H9 (cell line): ENCODE data around the gene MS4A18. TPM values are rescaled to one million over a fixed set of nuclear protein-coding genes. Genes with fewer than 3 reads are reported as not detected.

Source experiments
- DNase-seq: peaks from one replicate; pipeline ENCODE4 v3.0.0-alpha.2; 2017
- H2AFZ ChIP-seq: one replicate; pipeline ENCODE4 v1.6.1; 2013; ENCODE audit warnings: mild to moderate bottlenecking, low read length, control low read depth, moderate library complexity
- H2AK5ac ChIP-seq: 2 replicates; pipeline ENCODE4 v1.6.1; 2013; ENCODE audit warnings: low read length, control low read depth, mixed read lengths; ENCODE audit not compliant: insufficient read length
- H2BK120ac ChIP-seq: one replicate; pipeline ENCODE4 v1.6.1; 2013; ENCODE audit warnings: low read depth, mild to moderate bottlenecking, low read length, control low read depth, inconsistent platforms; ENCODE audit not compliant: poor library complexity, severe bottlenecking
- H2BK12ac ChIP-seq: 2 replicates; pipeline ENCODE4 v1.6.1; 2013; ENCODE audit warnings: low read length, control low read depth, mixed read lengths, low read depth; ENCODE audit not compliant: insufficient read length
- H2BK15ac ChIP-seq: 2 replicates; pipeline ENCODE4 v1.6.1; 2013; ENCODE audit warnings: low read depth, low read length, control low read depth
- H2BK20ac ChIP-seq: one replicate; pipeline ENCODE4 v1.6.1; 2013; ENCODE audit warnings: low read depth, mild to moderate bottlenecking, low read length, control low read depth, inconsistent platforms; ENCODE audit not compliant: poor library complexity, severe bottlenecking
- H2BK5ac ChIP-seq: 2 replicates; pipeline ENCODE4 v1.6.1; 2013; ENCODE audit warnings: low read length, control low read depth, mixed read lengths; ENCODE audit not compliant: insufficient read length
- H3K14ac ChIP-seq: 2 replicates; pipeline ENCODE4 v1.6.1; 2013; ENCODE audit warnings: low read length, control low read depth; ENCODE audit not compliant: insufficient read depth
- H3K18ac ChIP-seq: 2 replicates; pipeline ENCODE4 v1.6.1; 2013; ENCODE audit warnings: low read depth, mild to moderate bottlenecking, mixed read lengths, low read length, control low read depth; ENCODE audit not compliant: insufficient read length
- H3K23ac ChIP-seq: 2 replicates; pipeline ENCODE4 v1.6.1; 2013; ENCODE audit warnings: low read length, control low read depth, mixed read lengths, low read depth; ENCODE audit not compliant: insufficient read length
- H3K23me2 ChIP-seq: 2 replicates; pipeline ENCODE4 v1.6.1; 2013; ENCODE audit warnings: low read depth, mild to moderate bottlenecking, mixed read lengths, low read length, control low read depth; ENCODE audit not compliant: insufficient read length, poor library complexity, severe bottlenecking
- H3K27ac ChIP-seq: 2 replicates; pipeline ENCODE4 v1.5.1; 2013; ENCODE audit warnings: low read length, control low read depth, mixed read lengths, low read depth; ENCODE audit not compliant: insufficient read length
- H3K27me3 ChIP-seq: 2 replicates; pipeline ENCODE4 v1.6.1; 2013; ENCODE audit warnings: low read length, control low read depth, inconsistent platforms; ENCODE audit not compliant: insufficient read depth
- H3K4ac ChIP-seq: 2 replicates; pipeline ENCODE4 v1.6.1; 2013; ENCODE audit warnings: low read depth, mild to moderate bottlenecking, control low read depth, inconsistent platforms, low read length, moderate library complexity
- H3K4me1 ChIP-seq: 2 replicates; pipeline ENCODE4 v1.6.1; 2013; ENCODE audit warnings: low read length, control low read depth, inconsistent platforms; ENCODE audit not compliant: insufficient read depth
- H3K4me2 ChIP-seq: 2 replicates; pipeline ENCODE4 v1.6.1; 2013; ENCODE audit warnings: low read length, control low read depth, mixed read lengths; ENCODE audit not compliant: insufficient read length, insufficient read depth
- H3K56ac ChIP-seq: 2 replicates; pipeline ENCODE4 v1.6.1; 2013; ENCODE audit warnings: low read depth, mild to moderate bottlenecking, mixed read lengths, low read length, control low read depth; ENCODE audit not compliant: insufficient read length
- H3K79me1 ChIP-seq: 2 replicates; pipeline ENCODE4 v1.6.1; 2013; ENCODE audit warnings: low read depth, mild to moderate bottlenecking, moderate library complexity, low read length, control low read depth, inconsistent platforms; ENCODE audit not compliant: insufficient read depth, poor library complexity, severe bottlenecking
- H3K79me2 ChIP-seq: 2 replicates; pipeline ENCODE4 v1.6.1; 2013; ENCODE audit warnings: low read length, control low read depth, inconsistent platforms; ENCODE audit not compliant: insufficient read depth
- H3K9ac ChIP-seq: 2 replicates; pipeline ENCODE4 v1.6.1; 2013; ENCODE audit warnings: low read length, control low read depth, mixed read lengths; ENCODE audit not compliant: insufficient read length; ENCODE audit errors: extremely low read depth
- H3K9me3 ChIP-seq: one replicate; pipeline ENCODE4 v1.6.1; 2013; ENCODE audit warnings: low read depth, low read length, inconsistent platforms; ENCODE audit not compliant: control insufficient read depth
- H3T11ph ChIP-seq: one replicate; pipeline ENCODE4 v1.6.1; 2013; ENCODE audit warnings: mild to moderate bottlenecking, low read length, control low read depth, inconsistent platforms
- H4K20me1 ChIP-seq: one replicate; pipeline ENCODE4 v1.6.1; 2013; ENCODE audit not compliant: control insufficient read depth, insufficient read length, insufficient read depth
- H4K5ac ChIP-seq: 2 replicates; pipeline ENCODE4 v1.6.1; 2013; ENCODE audit warnings: low read depth, mild to moderate bottlenecking, mixed read lengths, low read length, control low read depth; ENCODE audit not compliant: insufficient read length
- H4K8ac ChIP-seq: replicated peaks from 2 replicates; pipeline ENCODE4 v1.6.1; 2013; ENCODE audit warnings: low read length, control low read depth, mixed read lengths, low read depth; ENCODE audit not compliant: insufficient read length
- H4K91ac ChIP-seq: 2 replicates; pipeline ENCODE4 v1.6.1; 2013; ENCODE audit warnings: low read depth, mild to moderate bottlenecking, moderate library complexity, mixed read lengths, low read length, control low read depth; ENCODE audit not compliant: insufficient read length
- H3K27ac Mint-ChIP-seq, 3 experiments: 2 replicates in 2 of 3; 3 replicates in 1 of 3; pipeline ENCODE4 v1.8.0; 2020 to 2021; ENCODE audit warnings: mixed read lengths in 3 of 3, mild to moderate bottlenecking in 1 of 3, moderate library complexity in 1 of 3
- H3K27me3 Mint-ChIP-seq: 2 replicates; pipeline ENCODE4 v1.8.0; 2021; ENCODE audit warnings: low read depth, mild to moderate bottlenecking, moderate library complexity, mixed read lengths
- H3K36me3 Mint-ChIP-seq, 3 experiments: 2 replicates in 2 of 3; 3 replicates in 1 of 3; pipeline ENCODE4 v1.8.0; 2020 to 2021; ENCODE audit warnings: low read depth in 3 of 3, mixed read lengths in 3 of 3; ENCODE audit not compliant: insufficient read depth in 1 of 3
- H3K4me1 Mint-ChIP-seq, 2 experiments: 2 replicates each; pipeline ENCODE4 v1.8.0; 2020; ENCODE audit warnings: mixed read lengths in 2 of 2
- H3K4me3 Mint-ChIP-seq, 2 experiments: 2 replicates in 1 of 2; 3 replicates in 1 of 2; pipeline ENCODE4 v1.8.0; 2020 to 2021; ENCODE audit warnings: mild to moderate bottlenecking in 2 of 2, mixed read lengths in 2 of 2, moderate library complexity in 1 of 2
- H3K9me3 Mint-ChIP-seq, 2 experiments: 2 replicates in 1 of 2; 3 replicates in 1 of 2; pipeline ENCODE4 v1.8.0; 2020; ENCODE audit warnings: mild to moderate bottlenecking in 2 of 2, mixed read lengths in 2 of 2, moderate library complexity in 1 of 2
- WGBS: extraction: QIAGEN DNeasy Blood & Tissue Kit; methylation state at CpG from one replicate; pipeline ENCODE4 v1.1.7; 2013; ENCODE audit warnings: missing lambda C conversion rate, low lambda C conversion rate, mixed read lengths; ENCODE audit not compliant: insufficient read length; ENCODE audit errors: extremely low coverage; 5-methylcytosine and 5-hydroxymethylcytosine counted together
- total RNA-seq: library from RNA; stranded (reverse); gene quantifications from 2 replicates; pipeline ENCODE4 v1.2.1, GENCODE V29; 2021
- TF ChIP-seq, protein P1 (sequence below): fragments of 200-600 bp; sonication (generic); conservative IDR thresholded peaks from 3 replicates; pipeline ENCODE4 v1.8.0; 2021; ENCODE audit warnings: antibody characterized with exemption, mild to moderate bottlenecking

The MS4A18 gene
- total RNA-seq, 1 experiment from 2014 or later, result not detected

DNA sequence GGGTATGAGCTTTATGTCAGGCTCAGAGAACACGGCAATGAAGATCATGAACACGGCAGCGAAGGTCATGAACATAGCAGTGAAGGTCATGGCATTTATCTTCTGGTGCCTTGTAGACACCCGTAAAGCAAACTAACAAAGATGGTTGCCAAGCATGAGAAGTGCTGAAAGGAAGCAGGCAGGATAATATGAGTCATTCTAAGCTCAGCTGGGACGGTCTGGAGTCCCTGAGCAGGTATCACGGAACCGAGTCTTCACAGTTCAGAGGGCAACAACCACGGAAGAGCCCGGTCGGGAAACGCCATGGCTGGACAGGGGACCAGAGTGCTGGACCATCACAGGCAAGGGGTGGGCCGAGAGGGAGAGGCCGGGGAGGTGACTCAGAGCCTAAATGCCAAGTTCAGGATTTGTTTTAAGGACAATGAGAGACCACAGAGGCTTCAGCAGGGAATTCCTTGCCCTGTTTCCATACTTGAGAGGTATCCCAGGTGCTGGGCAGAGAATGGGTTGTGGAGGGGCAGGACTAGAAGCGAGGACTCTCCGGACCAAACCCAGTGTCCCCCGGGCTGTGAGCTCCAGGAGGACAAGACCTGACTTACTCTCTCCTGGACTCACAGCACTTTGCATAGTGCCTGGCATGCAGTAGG lies 47.5 kb downstream of the MS4A18 start:
- H3K36me3 Mint-ChIP-seq, result peaks cover 0 to 5% (median 0%) of the 10 kb centered on the region in 3 experiments; a peak in 1 of 7 replicates
- H3K56ac ChIP-seq, result no peak overlapping the region
- no peak overlapping the region for H2AK5ac ChIP-seq
- H3K4me2 ChIP-seq, result no peak overlapping the region
- TF ChIP-seq, protein P1, sequence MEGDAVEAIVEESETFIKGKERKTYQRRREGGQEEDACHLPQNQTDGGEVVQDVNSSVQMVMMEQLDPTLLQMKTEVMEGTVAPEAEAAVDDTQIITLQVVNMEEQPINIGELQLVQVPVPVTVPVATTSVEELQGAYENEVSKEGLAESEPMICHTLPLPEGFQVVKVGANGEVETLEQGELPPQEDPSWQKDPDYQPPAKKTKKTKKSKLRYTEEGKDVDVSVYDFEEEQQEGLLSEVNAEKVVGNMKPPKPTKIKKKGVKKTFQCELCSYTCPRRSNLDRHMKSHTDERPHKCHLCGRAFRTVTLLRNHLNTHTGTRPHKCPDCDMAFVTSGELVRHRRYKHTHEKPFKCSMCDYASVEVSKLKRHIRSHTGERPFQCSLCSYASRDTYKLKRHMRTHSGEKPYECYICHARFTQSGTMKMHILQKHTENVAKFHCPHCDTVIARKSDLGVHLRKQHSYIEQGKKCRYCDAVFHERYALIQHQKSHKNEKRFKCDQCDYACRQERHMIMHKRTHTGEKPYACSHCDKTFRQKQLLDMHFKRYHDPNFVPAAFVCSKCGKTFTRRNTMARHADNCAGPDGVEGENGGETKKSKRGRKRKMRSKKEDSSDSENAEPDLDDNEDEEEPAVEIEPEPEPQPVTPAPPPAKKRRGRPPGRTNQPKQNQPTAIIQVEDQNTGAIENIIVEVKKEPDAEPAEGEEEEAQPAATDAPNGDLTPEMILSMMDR, result no peak
- no CpG with 5 or more reads among the region's 16 CpGs for WGBS
- H3K9me3 Mint-ChIP-seq, result peaks cover 1% of the 10 kb centered on the region in 2 experiments; a peak in 3 of 5 replicates
- no peak overlapping the region for H4K91ac ChIP-seq
- H2BK20ac ChIP-seq, result no peak overlapping the region
- H3K4me1 Mint-ChIP-seq, result peaks cover 9 to 13% of the 10 kb centered on the region in 2 experiments
- H3K9me3 ChIP-seq, result no peaks in the 10 kb centered on the region
- H3K79me2 ChIP-seq, result no peaks in the 10 kb centered on the region
- no peak overlapping the region for H3K27ac ChIP-seq
- H4K5ac ChIP-seq, result no peak overlapping the region
- no peak overlapping the region for H3K9ac ChIP-seq
- H3K4me1 ChIP-seq, result no peaks in the 10 kb centered on the region
- H2BK15ac ChIP-seq, result no peak overlapping the region
- H3K27me3 ChIP-seq, result no peaks in the 10 kb centered on the region
- no peak overlapping the region for H3T11ph ChIP-seq
- H2AFZ ChIP-seq, result no peak overlapping the region
- H3K23me2 ChIP-seq, result no peaks in the 10 kb centered on the region
- no peak overlapping the region for H3K23ac ChIP-seq
- DNase-seq, result no peak
- no peak overlapping the region for H3K4ac ChIP-seq
- no peak overlapping the region for H3K4me3 Mint-ChIP-seq
- H3K27me3 Mint-ChIP-seq, result peaks cover 30% of the 10 kb centered on the region
- H3K14ac ChIP-seq, result no peak overlapping the region
- H3K18ac ChIP-seq, result no peak overlapping the region
- H3K79me1 ChIP-seq, result no peaks in the 10 kb centered on the region
- H4K20me1 ChIP-seq, result no peaks in the 10 kb centered on the region
- no peak overlapping the region for H2BK5ac ChIP-seq
- H2BK120ac ChIP-seq, result no peak overlapping the region
- H2BK12ac ChIP-seq, result no peak overlapping the region
- no peak overlapping the region for H4K8ac ChIP-seq
- H3K27ac Mint-ChIP-seq, result no peak overlapping the region; a peak in 1 of 7 replicates
